Activated naive CD4-positive, alpha-beta T cell treated with anti-CD3 and anti-CD28 coated beads, Interleukin-2, amount 50 U/mL, for 72 hours (primary cell): ENCODE measurements around the gene REPS1. TPM values are rescaled to one million over a fixed set of nuclear protein-coding genes. Genes with fewer than 3 reads are reported as not detected.

Experiments
- ATAC-seq, 2 donors: fragments of 150-1000 bp; cut with Tn5 transposase; 2 replicates each; pipeline ENCODE4 v1.10.0; 2021; ENCODE audit warnings: mild to moderate bottlenecking in 2 of 2, moderate library complexity in 2 of 2
- DNase-seq, 2 donors: peaks; one replicate each; pipeline ENCODE4 v3.0.0; 2021 to 2022; ENCODE audit warnings: low spot score in 2 of 2
- H3K27ac Mint-ChIP-seq, 2 donors: one replicate each; pipeline ENCODE4 v1.8.0; 2022; ENCODE audit warnings: mild to moderate bottlenecking in 2 of 2, mixed read lengths in 2 of 2
- H3K36me3 Mint-ChIP-seq, 2 donors: one replicate each; pipeline ENCODE4 v1.8.0; 2022; ENCODE audit warnings: mixed read lengths in 2 of 2
- H3K9me3 Mint-ChIP-seq, 2 donors: one replicate each; pipeline ENCODE4 v1.8.0; 2022; ENCODE audit warnings: mixed read lengths in 2 of 2
- total RNA-seq, 2 donors: library from RNA; stranded (reverse); gene quantifications; one replicate each; pipeline ENCODE4 v1.2.3, GENCODE V29; 2022

The REPS1 gene
- total RNA-seq, 2 donors from 2014 or later, result 40.5 to 59.6 TPM

DNA sequence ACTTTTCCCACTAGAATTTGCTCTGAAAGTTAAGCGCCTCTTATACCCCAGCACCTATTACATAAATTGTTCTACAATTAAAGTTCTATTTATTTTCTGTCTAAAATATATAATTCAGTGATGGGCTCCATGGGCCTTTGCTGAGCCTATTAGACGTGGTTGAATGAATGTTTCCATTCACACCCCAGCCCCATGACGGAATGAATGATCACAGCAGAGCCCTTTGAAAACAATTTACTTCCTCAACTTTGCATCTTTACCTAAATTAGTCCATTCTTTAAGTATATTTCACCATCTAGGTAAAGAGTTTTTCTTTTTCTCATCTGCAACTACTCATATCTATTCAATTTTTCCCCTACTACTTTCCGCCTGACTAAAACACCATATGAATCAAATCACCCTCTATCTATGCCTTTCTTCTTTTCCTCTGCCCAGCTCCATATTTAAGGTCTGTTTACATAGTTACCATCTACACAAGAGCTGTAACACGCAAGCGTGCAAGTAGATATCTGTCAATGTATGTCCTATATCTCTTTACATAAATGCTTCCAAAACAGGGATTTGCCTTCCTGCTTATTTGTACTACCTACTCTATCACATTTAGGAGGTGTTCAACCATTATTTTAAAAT, 122.5 kb downstream of the REPS1 start:
- DNase-seq, result no peak
- peak in 1 of 2 donors; percentile 74 for ATAC-seq
- Mint-ChIP-seq H3K36me3 (no peaks in the 10 kb centered on the region), H3K27ac (no peak overlapping the region), H3K9me3 (no peaks in the 10 kb centered on the region)

DNA sequence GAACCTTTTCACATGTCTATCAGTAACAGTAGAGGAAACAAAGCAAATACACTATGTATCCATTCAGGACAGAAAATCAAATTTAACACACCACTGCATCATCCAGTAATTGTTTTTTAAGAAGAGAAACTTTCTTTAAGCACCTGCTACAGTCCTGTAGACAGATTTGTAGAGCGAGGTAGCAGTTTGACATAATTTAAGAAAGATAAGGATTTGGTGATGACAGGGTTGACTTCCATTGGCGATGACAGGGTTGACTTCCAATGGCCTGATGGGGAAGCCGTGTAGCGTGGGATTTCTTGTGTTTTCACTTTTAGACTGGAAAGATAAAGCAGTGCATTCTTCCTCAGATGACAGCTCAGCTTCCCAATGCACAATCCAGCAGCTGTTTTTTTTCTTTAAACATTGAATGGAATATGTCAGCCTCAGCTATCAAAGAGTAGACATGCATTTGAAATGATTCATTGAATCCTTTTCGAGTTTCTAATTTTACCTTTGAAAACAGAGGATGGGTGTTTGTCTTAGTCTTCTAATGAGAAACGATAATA, 123.6 kb downstream of the REPS1 start:
- DNase-seq (no peak), ATAC-seq (no peak)
- H3K36me3 Mint-ChIP-seq, result no peaks in the 10 kb centered on the region
- H3K9me3 Mint-ChIP-seq, result no peaks in the 10 kb centered on the region
- H3K27ac Mint-ChIP-seq, result no peak overlapping the region

DNA sequence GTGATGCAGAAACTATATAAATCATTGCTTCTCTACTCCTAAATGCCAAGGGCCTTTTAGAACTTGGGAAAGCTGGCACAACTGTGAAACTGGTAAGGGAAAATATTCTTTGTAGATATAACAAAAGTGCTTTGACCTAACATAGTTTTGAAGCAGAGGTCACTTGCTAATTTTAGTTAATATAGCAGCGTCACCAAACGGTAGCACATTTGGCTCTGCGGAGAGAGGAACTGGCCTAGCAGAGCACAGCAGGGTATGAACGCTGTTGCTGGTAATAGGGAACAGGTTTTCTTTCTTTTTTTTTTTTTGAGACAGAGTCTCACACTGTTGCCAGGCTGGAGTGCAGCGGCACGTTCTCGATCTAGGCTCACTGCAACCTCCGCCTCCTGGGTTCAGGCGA, 124.7 kb downstream of the REPS1 start:
- no peaks in the 10 kb centered on the region for H3K36me3 Mint-ChIP-seq
- ATAC-seq (no peak), DNase-seq (no peak)

DNA sequence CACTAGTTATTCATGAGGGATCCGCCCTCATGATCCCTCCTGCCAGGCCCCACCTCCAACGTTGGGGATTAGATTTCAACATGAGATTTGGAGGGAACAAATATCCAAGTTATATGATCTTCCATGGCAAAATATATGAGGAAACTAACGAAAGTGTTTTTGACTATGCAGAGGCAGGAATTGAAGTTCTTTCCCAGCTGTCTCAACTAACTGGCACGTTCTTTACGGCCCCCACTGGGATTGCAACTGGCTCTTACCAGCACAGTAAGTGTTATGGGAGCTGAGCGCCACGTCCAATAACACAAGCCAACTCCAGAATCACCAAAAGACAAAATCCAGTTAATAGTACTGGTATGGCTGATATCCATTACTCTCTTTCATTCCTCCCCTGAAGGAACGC, 125.6 kb downstream of the REPS1 start:
- Mint-ChIP-seq H3K36me3 (no peaks in the 10 kb centered on the region), H3K9me3 (no peaks in the 10 kb centered on the region), H3K27ac (no peak overlapping the region)
- DNase-seq (no peak), ATAC-seq (no peak)

More for the DNA sequence above, 124.7 kb downstream of the REPS1 start:
- Mint-ChIP-seq H3K9me3 (no peaks in the 10 kb centered on the region), H3K27ac (no peak overlapping the region)

DNA sequence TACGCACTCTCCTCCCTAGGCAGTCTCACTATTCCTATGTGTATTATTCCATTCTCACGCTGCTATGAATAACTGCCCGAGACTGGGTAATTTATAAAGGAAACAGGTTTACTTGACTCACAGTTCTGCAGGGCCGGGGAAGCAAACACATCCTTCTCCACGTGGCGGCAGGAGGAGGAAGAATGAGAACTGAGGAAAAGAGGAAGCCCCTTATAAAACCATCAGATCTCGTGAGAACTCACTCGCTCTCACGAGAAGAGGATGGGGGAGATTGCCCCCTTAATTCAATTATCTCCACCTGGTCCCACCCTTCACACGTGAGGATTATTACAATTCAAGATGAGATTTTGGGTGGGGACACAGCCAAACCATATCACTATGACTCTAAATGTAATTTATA, 130.3 kb downstream of the REPS1 start:
- Mint-ChIP-seq H3K9me3 (peaks cover 0 to 5% of the 10 kb centered on the region in 2 donors), H3K36me3 (no peaks in the 10 kb centered on the region), H3K27ac (peak overlapping the region in 1 of 2 donors; percentile 17)
- ATAC-seq, result no peak
- DNase-seq, result no peak

DNA sequence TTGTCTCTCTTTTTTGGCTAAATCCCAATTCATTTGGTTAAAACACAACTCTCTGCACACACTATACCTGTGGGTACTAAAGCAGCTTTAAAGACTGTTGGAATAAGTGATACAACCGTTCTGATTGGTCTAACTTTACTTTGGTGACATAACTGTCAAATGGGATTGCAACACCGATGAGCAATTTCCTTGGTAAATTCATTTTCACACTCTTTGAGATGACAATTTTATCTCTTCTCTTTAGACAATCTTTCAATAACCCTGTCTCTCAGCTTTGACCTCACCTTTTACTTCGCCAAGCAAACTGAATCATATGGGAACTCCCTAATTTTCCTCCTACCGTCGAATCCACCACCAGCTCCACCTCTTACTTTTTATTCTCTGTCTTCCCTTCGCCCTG, 131.4 kb downstream of the REPS1 start:
- Mint-ChIP-seq H3K36me3 (no peaks in the 10 kb centered on the region), H3K27ac (no peak overlapping the region), H3K9me3 (peaks cover 0 to 5% of the 10 kb centered on the region in 2 donors)
- ATAC-seq, result peak; percentile 26 to 29
- DNase-seq, result no peak

Other genes with a start within 250 kb of the REPS1 start
- gene CCDC28A, start 214.5 kb downstream of the REPS1 start, total RNA-seq, result 10 to 100 TPM; 17.1 to 35.8 TPM
- not detected for gene ECT2L, start 192.2 kb downstream of the REPS1 start, total RNA-seq
- 100 to 1,000 TPM in 1 of 2 donors, 10 to 100 TPM in 1; 93.8 to 192 TPM for gene ABRACL, start 40.5 kb upstream of the REPS1 start, total RNA-seq
- 10 to 100 TPM; 59.6 to 83.3 TPM for gene HECA, start 146.8 kb upstream of the REPS1 start, total RNA-seq